Activated CD8-positive, alpha-beta memory T cell treated with anti-CD3 and anti-CD28 coated beads for 4 hours (primary cell): ENCODE measurements around the gene MYMX.

Experiments
- DNase-seq, 2 donors: peaks; one replicate each; pipeline ENCODE4 v3.0.0-alpha.2; 2020; ENCODE audit warnings: low read depth in 2 of 2

Gene MYMX

GRCh38 chr6:44232676-44233566, 16.2 kb downstream of the MYMX start:
- DNase-seq, result no peak

- no peak for DNase-seq
Observed at GRCh38 chr6:44233567-44234100, 16.9 kb downstream of the MYMX start.

- no peak for DNase-seq
Observed at GRCh38 chr6:44234101-44235025, 17.6 kb downstream of the MYMX start.

- DNase-seq, result no peak
Observed at GRCh38 chr6:44235269-44235668, 18.5 kb downstream of the MYMX start.

- no peak for DNase-seq
Observed at GRCh38 chr6:44235891-44236516, 19.3 kb downstream of the MYMX start.

GRCh38 chr6:44237021-44237812, 20.5 kb downstream of the MYMX start:
- DNase-seq, result peak; percentile 44 to 56

GRCh38 chr6:44237813-44238433, 21.2 kb downstream of the MYMX start:
- peak; percentile 48 to 55 for DNase-seq

- no peak for DNase-seq
Observed at GRCh38 chr6:44238687-44239350, 22.1 kb downstream of the MYMX start.

- DNase-seq, result no peak
Observed at GRCh38 chr6:44243345-44243744, 26.6 kb downstream of the MYMX start.

GRCh38 chr6:44245391-44245911, 28.7 kb downstream of the MYMX start:
- DNase-seq, result no peak

GRCh38 chr6:44245912-44246662, 29.4 kb downstream of the MYMX start:
- DNase-seq, result peak; percentile 69 to 75

- DNase-seq, result peak; percentile 91 to 98
Observed at GRCh38 chr6:44246663-44247337, 30.1 kb downstream of the MYMX start, which contains the start of gene HSP90AB1. Gene HSP90AB1 (plus strand): TSS chr6:44247101. CDS start chr6:44248630, 1,529 bp downstream.

- peak; percentile 88 to 90 for DNase-seq
Observed at GRCh38 chr6:44247338-44248302, 30.9 kb downstream of the MYMX start.

- DNase-seq, result no peak
Observed at GRCh38 chr6:44248579-44248978, 31.9 kb downstream of the MYMX start.

- DNase-seq, result no peak
Observed at GRCh38 chr6:44249082-44249748, 32.5 kb downstream of the MYMX start.

GRCh38 chr6:44250067-44250717, 33.5 kb downstream of the MYMX start:
- DNase-seq, result no peak
